K562 (cell line): ENCODE measurements around the gene DNAJA1.
A peak's percentile ranks its signal among the peaks of the same experiment; 100 is the strongest.

ENCODE experiments used
- COPS2 ChIP-seq: fragments of 450-650 bp; conservative IDR thresholded peaks from 2 replicates; pipeline ENCODE4 v1.6.1; 2016; ENCODE audit warnings: mild to moderate bottlenecking, moderate library complexity
- CREB1 ChIP-seq, 2 experiments: sonication (generic) in 1 of 2; formaldehyde crosslinking in 1 of 2; IDR thresholded peaks; 2 replicates each; pipeline versions ENCODE4 v1.6.1 to v1.8.0; 2012 to 2022; ENCODE audit warnings: inconsistent platforms in 1 of 2, mild to moderate bottlenecking in 1 of 2, missing genetic modification reagents in 1 of 2, moderate library complexity in 1 of 2
- ETV5 ChIP-seq: sonication (generic); formaldehyde crosslinking; IDR thresholded peaks from 2 replicates; pipeline ENCODE4 v1.4.0; 2020; ENCODE audit warnings: low read depth, mild to moderate bottlenecking, missing genetic modification reagents
- LCOR ChIP-seq: sonication (generic); formaldehyde crosslinking; IDR thresholded peaks from 2 replicates; pipeline ENCODE4 v1.8.0; 2022; ENCODE audit warnings: mild to moderate bottlenecking, missing genetic modification reagents
- MAFK ChIP-seq: IDR thresholded peaks from 2 replicates; pipeline ENCODE4 v1.6.1; 2011; ENCODE audit warnings: low read length, improper control_type of control experiment
- MTA1 ChIP-seq: fragments of 450-650 bp; IDR thresholded peaks from 2 replicates; pipeline ENCODE4 v1.6.1; 2017; ENCODE audit warnings: borderline replicate concordance
- MXI1 ChIP-seq: IDR thresholded peaks from 2 replicates; pipeline ENCODE4 v1.6.1; 2011; ENCODE audit warnings: low read depth, mild to moderate bottlenecking, improper control_type of control experiment, low read length
- POLR2AphosphoS5 ChIP-seq: IDR thresholded peaks from 2 replicates; pipeline ENCODE4 v1.6.1; 2011; ENCODE audit warnings: mild to moderate bottlenecking, low read depth, low read length, moderate library complexity; ENCODE audit not compliant: control insufficient read depth, insufficient read depth
- RBM15 ChIP-seq: fragments of 200-400 bp; formaldehyde crosslinking; IDR thresholded peaks from 2 replicates; pipeline ENCODE4 v1.6.1; 2018; ENCODE audit warnings: mild to moderate bottlenecking, low read length, moderate library complexity; ENCODE audit not compliant: insufficient read depth
- SMAD1 ChIP-seq: fragments of 150-350 bp; IDR thresholded peaks from 2 replicates; pipeline ENCODE4 v1.6.1; 2014; ENCODE audit warnings: low read length, low read depth; ENCODE audit not compliant: partially characterized antibody
- TBP ChIP-seq: optimal IDR thresholded peaks from 2 replicates; pipeline ENCODE3; 2011; ENCODE audit warnings: low read depth, low read length, improper control_type of control experiment
- YY1 ChIP-seq, 3 experiments: IDR thresholded peaks; 2 replicates each; pipeline ENCODE4 v1.6.1; 2011; ENCODE audit warnings: low read length in 2 of 3, mild to moderate bottlenecking in 2 of 3, moderate library complexity in 2 of 3, borderline replicate concordance in 1 of 3, control low read depth in 1 of 3, low read depth in 1 of 3; ENCODE audit not compliant: insufficient read depth in 3 of 3, insufficient replicate concordance in 2 of 3, control insufficient read depth in 1 of 3, insufficient read length in 1 of 3; ENCODE audit errors: extremely low read depth in 1 of 3
- ZNF217 ChIP-seq: sonication (generic); formaldehyde crosslinking; IDR thresholded peaks from 2 replicates; pipeline ENCODE4 v1.8.0; 2022; ENCODE audit warnings: mild to moderate bottlenecking, missing genetic modification reagents
- TF ChIP-seq, protein P1 (sequence below), 3 experiments: IDR thresholded peaks in 2 of 3; conservative IDR thresholded peaks in 1 of 3; 2 replicates each; pipeline ENCODE4 v1.5.1; 2011 to 2012; ENCODE audit warnings: low read length in 3 of 3, mild to moderate bottlenecking in 3 of 3, control low read depth in 2 of 3, improper control_type of control experiment in 1 of 3, inconsistent platforms in 1 of 3, low read depth in 1 of 3, mixed read lengths in 1 of 3, moderate library complexity in 1 of 3; ENCODE audit not compliant: insufficient read depth in 2 of 3

DNA sequence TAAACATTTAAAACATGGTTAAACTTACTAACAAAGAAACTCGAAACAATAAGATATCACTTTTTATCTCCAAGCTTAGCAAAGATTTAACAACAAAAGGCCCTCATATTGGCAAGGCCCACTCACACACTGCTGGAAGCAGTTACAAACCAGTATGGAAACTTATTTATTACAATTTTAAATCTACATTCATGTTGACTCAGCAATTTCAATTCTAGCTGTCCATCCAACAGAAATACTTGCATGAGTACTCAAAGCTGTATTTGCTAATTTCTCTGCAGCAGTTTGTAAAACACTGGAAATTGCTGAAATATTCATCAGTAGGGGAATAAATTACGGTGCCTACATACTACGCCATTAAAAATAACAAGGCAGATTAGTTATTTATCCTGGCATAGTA is 2.8 kb upstream of the DNAJA1 start:
- TF ChIP-seq CREB1 (IDR thresholded peaks at IDR 0.05) (no peak), CREB1 (CRISPR knock-in tag; IDR thresholded peaks at IDR 0.05) (no peak), ETV5 (CRISPR knock-in tag) (no peak), RBM15 (no peak), LCOR (CRISPR knock-in tag) (no peak), SMAD1 (no peak), MTA1 (no peak), COPS2 (no peak), ZNF217 (CRISPR knock-in tag) (no peak), TBP (no peak), MXI1 (no peak), MAFK (peak; percentile 92), POLR2AphosphoS5 (no peak), YY1 (IDR thresholded peaks at IDR 0.05; ENCODE audit: borderline replicate concordance in 1 of 3, control insufficient read depth in 1 of 3, extremely low read depth in 1 of 3, insufficient read depth in 3 of 3, insufficient read length in 1 of 3, insufficient replicate concordance in 2 of 3, low read depth in 1 of 3, low read length in 2 of 3) (no peak)
- TF ChIP-seq, protein P1, sequence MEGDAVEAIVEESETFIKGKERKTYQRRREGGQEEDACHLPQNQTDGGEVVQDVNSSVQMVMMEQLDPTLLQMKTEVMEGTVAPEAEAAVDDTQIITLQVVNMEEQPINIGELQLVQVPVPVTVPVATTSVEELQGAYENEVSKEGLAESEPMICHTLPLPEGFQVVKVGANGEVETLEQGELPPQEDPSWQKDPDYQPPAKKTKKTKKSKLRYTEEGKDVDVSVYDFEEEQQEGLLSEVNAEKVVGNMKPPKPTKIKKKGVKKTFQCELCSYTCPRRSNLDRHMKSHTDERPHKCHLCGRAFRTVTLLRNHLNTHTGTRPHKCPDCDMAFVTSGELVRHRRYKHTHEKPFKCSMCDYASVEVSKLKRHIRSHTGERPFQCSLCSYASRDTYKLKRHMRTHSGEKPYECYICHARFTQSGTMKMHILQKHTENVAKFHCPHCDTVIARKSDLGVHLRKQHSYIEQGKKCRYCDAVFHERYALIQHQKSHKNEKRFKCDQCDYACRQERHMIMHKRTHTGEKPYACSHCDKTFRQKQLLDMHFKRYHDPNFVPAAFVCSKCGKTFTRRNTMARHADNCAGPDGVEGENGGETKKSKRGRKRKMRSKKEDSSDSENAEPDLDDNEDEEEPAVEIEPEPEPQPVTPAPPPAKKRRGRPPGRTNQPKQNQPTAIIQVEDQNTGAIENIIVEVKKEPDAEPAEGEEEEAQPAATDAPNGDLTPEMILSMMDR (IDR thresholded peaks at IDR 0.05 in 2 of 3, conservative IDR thresholded peaks at IDR 0.05 in 1 of 3; ENCODE audit: insufficient read depth in 2 of 3, low read depth in 1 of 3, low read length in 3 of 3), result no peak
